HG03045 (cell line): ENCODE measurements around the gene EPRS1.
"Not testable (repeated sequence)": the region's sequence is repeated elsewhere in the genome, so short reads cannot be mapped to it uniquely, and the experiment has no call there.

Experiments used
- ATAC-seq: cut with Tn5 transposase; IDR thresholded peaks from one replicate; pipeline ENCODE4 v1.9.1; 2021; ENCODE audit warnings: mild to moderate bottlenecking, moderate library complexity; ENCODE audit not compliant: unreplicated experiment

Gene EPRS1

DNA sequence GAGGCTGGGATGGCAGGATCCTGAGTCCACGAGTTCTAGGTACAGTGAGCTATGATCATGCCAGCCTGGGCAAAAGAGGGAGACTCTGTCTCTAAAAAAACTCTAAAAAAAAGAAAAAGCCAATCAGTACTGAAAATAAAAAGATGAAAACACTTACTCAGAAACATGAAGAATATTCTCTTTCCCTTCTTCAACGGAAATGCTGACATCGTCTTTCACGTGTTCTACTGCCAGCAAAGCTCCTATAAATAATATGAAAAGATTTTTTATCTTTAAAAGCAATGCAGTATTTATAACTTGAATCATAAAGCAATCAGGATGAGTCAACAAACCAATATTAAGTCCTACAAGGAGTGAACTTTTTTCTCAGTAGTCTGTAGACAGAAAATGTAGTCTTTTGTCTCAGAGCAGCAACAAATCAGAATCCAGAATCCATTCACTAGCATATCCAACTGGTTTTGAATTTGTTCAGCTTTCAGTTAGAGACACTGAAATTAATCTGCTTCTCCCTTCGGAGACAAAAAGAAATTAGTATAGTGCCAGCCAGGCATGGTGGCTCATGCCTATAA is 6.2 kb downstream of the EPRS1 start:
- ATAC-seq, result no peak

DNA sequence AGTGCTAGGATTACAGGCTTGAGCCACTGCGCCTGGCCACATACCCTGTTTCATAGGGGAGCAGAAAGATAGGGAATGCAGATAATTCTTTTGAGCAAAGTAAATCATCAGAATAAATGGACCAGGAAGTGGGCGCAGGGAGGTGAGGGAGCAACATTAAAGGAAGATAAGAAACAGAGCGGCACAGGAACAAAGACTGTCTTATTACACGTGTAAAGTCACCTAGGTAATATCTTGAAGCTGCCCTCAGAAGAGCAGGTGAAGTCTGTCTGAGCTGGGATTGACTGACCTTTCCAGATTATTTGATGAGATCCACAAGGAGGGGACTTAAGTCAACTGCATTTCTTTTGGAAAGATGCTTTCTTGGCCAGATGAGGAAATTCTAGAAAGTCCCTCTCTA is 7.7 kb downstream of the EPRS1 start:
- no peak for ATAC-seq

DNA sequence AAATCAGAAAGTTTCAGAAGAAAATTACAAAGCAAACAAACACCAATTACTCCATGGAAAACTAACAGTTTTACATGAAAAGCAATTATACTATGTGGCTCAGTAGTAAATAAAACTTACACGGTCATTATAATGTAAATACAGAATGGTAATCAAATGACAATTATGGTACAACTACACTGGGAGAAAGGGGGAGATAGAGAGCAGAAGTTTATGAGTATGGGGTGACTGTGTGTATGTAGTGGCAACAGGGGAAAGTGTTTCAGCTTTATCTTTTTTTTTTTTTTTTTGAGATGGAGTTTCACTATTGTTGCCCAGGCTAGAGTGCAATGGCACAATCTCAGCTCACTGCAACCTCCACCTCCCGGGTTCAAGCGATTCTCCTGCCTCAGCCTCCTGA is 8.5 kb downstream of the EPRS1 start:
- not testable (repeated sequence) for ATAC-seq

DNA sequence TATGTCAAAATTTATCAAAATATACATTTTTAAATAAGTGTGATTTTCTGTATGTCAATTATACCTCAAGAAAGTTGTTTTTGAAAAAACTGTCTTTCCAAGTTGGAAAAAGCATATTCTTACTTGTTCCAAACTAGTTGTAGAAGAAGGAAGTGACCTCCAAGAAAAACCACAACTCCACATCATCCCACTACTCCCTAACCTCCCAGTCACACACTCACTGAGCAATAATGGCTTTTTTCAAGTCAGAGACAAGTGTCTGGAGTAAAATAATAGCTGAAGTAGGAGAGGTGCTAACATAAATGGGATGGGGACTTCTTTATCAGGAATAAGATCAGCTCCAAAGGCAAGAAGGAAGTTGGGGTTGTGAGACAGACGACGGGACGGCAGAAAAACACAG is 13.4 kb downstream of the EPRS1 start:
- ATAC-seq, result no peak

DNA sequence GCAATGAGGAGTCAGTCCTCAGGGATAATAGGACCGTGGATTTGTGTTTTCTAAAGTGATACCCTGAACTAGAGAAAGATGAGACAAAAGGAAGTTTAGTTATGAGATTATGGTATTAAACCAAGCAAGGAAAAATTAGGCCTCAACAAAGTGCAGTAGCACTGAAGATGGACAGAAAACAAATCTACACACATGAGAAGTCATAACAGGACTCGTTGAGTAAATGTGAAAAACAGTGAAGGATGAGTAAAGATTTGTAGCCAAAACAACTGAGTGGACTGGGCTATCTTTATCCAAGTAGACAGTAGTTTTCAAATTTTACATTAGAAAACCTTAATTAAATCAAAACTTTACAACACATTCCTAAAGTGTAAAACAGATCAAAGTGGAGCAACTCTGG is 15.0 kb downstream of the EPRS1 start:
- ATAC-seq, result no peak

DNA sequence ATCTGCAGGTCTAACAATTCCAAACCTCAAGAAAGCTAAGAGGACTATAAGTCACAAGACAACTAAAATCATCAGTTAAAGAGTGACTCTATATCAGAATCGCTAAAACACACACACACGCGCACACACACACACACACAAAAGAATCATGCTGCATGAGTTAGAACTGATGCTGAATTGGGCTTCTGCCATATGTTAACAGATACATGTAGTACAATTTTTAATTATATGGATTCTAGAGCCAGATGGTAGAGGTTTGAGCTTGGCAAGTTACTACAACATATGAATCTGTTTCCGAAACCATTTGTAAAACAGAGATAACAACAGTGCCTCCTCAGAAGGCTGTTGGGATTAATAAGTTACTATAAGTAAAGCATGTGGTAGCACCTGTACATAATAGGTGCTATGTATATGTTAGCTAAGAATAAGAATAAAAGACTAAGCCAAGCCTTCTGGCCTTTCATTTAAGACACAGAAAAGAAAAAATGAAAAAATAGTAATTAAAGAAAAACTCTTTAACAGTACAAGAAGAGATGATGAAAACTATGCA is 17.9 kb downstream of the EPRS1 start:
- ATAC-seq, result no peak

DNA sequence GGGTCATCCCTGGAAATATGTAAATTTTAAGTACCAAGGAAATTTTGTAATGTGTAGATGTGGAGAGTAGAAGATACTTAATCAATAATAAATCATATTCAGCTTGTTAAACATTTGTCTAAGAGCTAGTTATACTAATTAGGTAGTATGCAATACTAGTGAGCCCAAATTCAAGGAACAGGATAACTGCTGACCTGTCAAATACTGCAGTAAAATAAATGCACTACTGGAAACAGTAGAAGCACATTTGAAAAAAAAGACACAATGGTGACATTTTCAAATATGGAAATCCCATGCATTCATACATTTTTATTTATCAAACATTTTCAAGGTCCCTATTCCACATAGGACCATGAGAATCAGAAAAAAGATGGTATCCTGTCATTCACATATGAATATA is 27.2 kb downstream of the EPRS1 start:
- ATAC-seq, result no peak

DNA sequence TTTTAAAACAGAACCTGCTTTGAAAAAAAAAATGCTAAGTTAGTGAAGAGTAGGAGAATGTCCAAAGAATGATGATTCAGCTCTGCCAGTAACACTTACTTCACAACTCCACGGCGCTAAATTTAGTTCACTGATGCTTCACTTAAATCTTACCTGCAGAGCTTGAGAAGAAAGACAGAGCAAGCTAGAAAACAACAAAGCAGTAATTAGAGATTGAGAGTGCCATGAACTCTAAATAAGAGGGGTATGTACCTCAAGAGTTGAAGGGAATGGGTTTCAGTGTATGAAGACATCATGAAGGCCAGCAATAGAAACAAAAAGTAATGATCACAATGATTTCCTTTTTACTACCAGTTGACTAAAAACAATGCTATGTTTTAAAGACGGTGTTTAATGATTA is 32.8 kb downstream of the EPRS1 start:
- no peak for ATAC-seq

DNA sequence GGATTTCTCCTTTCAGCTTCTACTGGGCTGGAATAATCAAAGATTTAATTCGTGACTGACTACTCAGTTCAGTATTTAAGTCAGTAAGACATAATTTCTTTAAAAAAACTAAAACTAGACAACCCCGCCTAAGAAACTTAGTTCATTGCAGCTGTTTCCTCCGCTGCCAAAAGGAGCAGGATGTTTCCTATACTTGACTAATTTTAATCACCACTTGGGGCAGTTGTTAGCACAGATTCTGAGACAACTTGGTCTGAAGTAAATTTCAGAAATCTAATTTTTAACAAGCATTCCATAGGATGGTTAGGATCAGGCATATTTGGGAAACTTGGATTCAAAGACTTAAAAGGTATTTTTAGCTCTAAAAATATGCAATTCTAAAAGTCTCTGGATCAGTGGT is 34.0 kb downstream of the EPRS1 start:
- no peak for ATAC-seq

DNA sequence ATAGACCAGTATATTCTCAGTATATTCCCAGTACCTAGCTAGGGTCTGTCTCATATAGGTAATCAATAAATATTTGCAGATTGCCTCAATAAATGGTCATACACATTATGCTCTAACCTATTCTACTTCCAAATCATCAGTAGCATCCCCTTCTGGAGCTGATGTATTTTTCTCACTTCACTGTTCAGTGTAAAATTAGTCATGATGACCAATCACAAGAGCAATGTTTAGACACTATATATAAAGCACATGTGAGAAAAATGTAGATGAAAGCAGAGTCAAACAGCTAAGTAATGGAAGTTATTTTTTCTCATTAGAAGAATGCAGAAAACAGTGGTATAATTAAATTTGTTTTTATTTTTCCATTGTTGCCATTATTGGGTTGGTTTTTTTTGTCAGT is 34.7 kb downstream of the EPRS1 start:
- ATAC-seq, result no peak

DNA sequence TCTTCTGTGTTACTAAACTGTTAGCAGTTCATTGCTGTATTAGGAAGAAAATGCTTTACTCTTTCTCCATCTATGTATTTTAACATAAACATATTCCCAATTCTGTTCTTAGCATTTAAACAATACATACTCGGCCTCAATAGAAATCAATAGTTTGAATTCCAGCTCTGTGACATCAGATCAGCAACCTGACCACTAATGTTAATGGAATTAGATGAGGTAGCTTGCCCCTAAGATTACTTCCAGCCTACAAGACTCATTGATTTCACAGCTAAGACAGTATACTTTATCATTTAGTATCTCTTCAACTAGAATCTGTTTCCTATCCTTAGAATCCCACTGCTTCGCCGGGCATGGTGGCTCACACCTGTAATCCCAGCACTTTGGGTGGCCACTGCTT is 38.9 kb downstream of the EPRS1 start:
- no peak for ATAC-seq

DNA sequence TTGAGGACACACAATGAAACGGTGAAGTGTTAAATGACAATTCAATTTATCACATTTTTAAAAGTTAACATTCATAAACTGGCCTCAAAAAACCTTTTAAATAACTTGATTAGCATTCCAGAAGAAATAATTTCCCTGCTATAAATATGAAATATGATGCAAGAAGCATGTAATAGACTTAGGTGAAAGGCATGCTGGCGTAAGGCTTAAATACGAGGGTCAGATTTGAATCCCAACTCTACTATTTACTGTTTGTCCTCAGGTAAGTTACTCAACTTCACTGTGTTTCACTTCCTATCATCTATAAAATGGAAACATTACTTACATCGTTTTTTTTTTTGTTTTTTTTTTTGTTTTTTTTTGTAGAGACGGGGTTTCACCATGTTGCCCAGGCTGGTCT is 40.8 kb downstream of the EPRS1 start:
- ATAC-seq, result no peak

DNA sequence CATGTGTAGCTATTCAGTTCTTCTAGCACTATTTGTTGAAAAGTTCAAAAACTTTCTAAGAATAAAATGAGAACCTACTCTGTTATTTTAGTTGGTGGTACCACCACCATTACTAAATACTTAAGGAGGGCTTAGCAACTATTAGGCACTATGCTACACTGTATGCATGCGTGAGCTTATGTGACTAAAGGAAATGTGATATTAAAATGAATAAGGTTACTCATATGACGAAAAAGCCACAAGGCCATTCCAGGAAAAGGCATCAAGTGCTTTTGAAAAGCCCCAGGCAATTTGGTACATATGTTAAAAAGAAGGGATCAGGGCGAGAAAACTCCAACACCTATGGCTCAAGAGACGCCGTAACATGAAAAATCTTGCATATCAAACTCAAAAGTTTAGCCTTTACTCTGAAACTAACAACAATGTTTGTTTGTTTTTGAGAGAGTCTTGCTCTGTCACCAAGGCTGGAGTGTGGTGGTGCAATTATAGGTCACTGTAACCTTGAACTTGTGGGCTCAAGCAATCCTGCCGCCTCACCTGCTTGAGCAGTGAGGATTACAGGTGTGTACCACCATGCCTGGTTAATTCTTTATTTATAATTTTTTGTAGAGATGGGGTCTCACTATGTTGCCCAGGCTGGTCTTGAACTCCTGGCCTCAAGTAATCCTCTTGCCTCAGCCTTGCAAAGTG is 42.5 kb downstream of the EPRS1 start:
- ATAC-seq, result no peak

DNA sequence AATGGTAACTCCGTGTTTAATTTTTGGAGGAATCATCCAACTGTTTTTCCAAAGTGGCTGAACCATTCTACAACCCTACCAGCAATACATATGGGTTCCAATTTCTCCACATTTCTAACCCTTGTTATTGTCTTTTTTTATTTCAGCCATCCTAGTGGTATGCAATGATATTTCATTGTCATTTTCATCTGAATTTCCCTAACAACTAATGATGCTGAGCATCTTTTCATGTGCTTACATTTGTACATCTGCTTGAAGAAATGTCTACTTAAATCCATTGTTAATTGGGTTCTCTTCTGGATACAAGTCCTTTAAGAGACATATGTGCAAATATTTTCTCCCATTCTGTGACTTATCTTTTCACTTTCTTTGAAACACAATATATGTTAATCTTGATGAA is 43.3 kb downstream of the EPRS1 start:
- ATAC-seq, result no peak

DNA sequence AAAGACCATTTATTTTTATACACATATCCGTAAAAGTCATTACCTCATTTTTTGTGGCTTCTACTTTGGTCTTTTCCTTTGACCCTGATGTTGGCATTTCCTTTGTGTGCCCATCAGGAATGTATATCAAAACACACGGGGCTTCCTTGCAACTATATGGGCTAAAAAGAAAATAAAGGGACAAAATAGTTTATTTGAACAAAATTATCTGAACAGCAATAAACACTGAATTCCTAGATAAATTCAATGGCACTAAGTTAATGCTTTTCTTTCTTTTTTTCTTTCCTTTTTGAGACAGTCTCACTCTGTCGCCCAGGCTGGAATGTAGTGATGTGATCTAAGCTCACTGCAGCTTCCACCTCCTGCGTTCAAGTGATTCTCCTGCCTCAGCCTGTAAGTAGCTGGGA is 45.2 kb downstream of the EPRS1 start:
- no peak for ATAC-seq

DNA sequence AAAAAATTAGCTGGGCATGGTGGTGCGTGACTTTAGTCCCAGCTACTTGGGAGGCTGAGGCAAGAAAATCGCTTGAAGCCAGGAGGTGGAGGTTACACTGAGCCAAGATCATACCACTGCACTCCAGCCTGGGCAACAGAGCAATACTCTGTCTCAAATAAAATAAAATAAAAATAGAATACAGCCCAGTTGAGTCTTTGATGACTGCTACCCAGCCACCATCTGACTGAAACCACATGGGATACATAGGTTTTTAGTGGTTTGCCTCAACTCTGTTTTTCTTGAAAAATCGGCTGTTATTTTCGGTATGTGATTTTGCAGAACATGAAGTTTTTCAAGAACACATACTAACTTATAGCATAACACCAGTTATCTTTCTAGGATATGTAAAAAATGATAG is 46.5 kb downstream of the EPRS1 start:
- ATAC-seq, result no peak
